GM08714 (cell line): Measurements from ENCODE around the gene EXOSC5.

Experiments used
- H3K4me3 ChIP-seq: fragments of 200-500 bp; sonication (Bioruptor generic); 2 replicates; pipeline ENCODE4 v1.5.1; 2014; ENCODE audit warnings: mild to moderate bottlenecking, low read length, inconsistent platforms
- ZNF274 ChIP-seq: IDR thresholded peaks from 2 replicates; pipeline ENCODE4 v1.6.1; 2012; ENCODE audit warnings: mild to moderate bottlenecking, low read depth, low read length

EXOSC5 gene

GRCh38 chr19:41341669-41342490 lies 55.3 kb downstream of the EXOSC5 start:
- no peak for TF ChIP-seq ZNF274

GRCh38 chr19:41339936-41340335 lies 57.2 kb downstream of the EXOSC5 start:
- H3K4me3 ChIP-seq: no peak overlapping the region
- TF ChIP-seq ZNF274: no peak

More at GRCh38 chr19:41341669-41342490, 55.3 kb downstream of the EXOSC5 start:
- no peak overlapping the region for H3K4me3 ChIP-seq
